ENCODE data around the gene NDUFB2. TPM values are rescaled to one million over a fixed set of nuclear protein-coding genes. Genes with fewer than 3 reads are reported as not detected.

The NDUFB2 gene
- total RNA-seq, 1 experiment from 2014 or later, result 296 TPM

- ATAC-seq (no peak), DNase-seq (no peak)
- Histone ChIP-seq H3K4me3 (ENCODE audit: low read length) (no peak overlapping the region), H3K9me2 (replicated peaks; ENCODE audit: low read length) (no peaks in the 10 kb centered on the region), H3K27ac (ENCODE audit: low read length) (no peak overlapping the region), H3K9me3 (ENCODE audit: low read length) (no peaks in the 10 kb centered on the region), H2AFZ (ENCODE audit: low read length) (no peak overlapping the region), H4K20me1 (ENCODE audit: low read length) (no peaks in the 10 kb centered on the region), H3K27me3 (ENCODE audit: low read length) (no peaks in the 10 kb centered on the region), H3K4me1 (ENCODE audit: insufficient read depth, low read length) (no peaks in the 10 kb centered on the region), H3K36me3 (ENCODE audit: low read depth, low read length) (no peaks in the 10 kb centered on the region), H3K4me2 (ENCODE audit: low read length) (no peak overlapping the region), H3K79me2 (ENCODE audit: low read length) (no peaks in the 10 kb centered on the region), H3F3A (ENCODE audit: low read length, unreplicated experiment) (no peaks in the 10 kb centered on the region), H3K9ac (ENCODE audit: low read length) (no peak overlapping the region)
- intact Hi-C loops (cut with micrococcal nuclease), result no loop called here
- no TSS peak for BruUV-seq (replicated peaks)
- TF ChIP-seq EZH2phosphoT487 (IDR thresholded peaks at IDR 0.05; ENCODE audit: borderline replicate concordance, low read length) (no peak), EZH2 (IDR thresholded peaks at IDR 0.05; ENCODE audit: low read length, unreplicated experiment) (no peak)
- TF ChIP-seq, protein P1, sequence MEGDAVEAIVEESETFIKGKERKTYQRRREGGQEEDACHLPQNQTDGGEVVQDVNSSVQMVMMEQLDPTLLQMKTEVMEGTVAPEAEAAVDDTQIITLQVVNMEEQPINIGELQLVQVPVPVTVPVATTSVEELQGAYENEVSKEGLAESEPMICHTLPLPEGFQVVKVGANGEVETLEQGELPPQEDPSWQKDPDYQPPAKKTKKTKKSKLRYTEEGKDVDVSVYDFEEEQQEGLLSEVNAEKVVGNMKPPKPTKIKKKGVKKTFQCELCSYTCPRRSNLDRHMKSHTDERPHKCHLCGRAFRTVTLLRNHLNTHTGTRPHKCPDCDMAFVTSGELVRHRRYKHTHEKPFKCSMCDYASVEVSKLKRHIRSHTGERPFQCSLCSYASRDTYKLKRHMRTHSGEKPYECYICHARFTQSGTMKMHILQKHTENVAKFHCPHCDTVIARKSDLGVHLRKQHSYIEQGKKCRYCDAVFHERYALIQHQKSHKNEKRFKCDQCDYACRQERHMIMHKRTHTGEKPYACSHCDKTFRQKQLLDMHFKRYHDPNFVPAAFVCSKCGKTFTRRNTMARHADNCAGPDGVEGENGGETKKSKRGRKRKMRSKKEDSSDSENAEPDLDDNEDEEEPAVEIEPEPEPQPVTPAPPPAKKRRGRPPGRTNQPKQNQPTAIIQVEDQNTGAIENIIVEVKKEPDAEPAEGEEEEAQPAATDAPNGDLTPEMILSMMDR (conservative IDR thresholded peaks at IDR 0.05; ENCODE audit: low read depth, low read length), result no peak
- ChIA-PET POLR2A (ENCODE audit: unreplicated experiment) (no interaction called here), CTCF (no interaction called here)
Measured at GRCh38 chr7:140745266-140746058, 49.0 kb downstream of the NDUFB2 start.

DNA sequence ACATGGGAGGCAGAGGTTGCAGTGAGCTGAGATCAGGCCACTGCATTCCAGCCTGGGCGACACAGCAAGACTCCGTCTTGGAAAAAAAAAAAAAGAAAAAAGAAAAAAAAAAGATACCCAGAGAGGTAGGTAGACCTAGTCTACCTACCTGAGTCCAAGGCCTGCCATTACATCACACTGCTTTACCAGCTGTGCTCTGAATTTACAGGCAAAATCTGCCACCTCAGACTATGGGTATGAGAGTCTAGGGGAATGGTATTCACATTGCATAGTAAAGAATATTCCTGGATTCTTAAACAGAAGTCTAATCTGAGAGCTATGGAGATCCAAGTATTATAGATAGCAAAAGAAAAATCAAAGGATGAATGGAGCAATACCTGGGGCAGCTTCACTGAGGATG, 50.2 kb downstream of the NDUFB2 start:
- Histone ChIP-seq H3K27me3 (ENCODE audit: low read length) (no peaks in the 10 kb centered on the region), H3K79me2 (ENCODE audit: low read length) (no peaks in the 10 kb centered on the region), H3K4me3 (ENCODE audit: low read length) (no peak overlapping the region), H3K4me2 (ENCODE audit: low read length) (no peak overlapping the region), H3K4me1 (ENCODE audit: insufficient read depth, low read length) (no peaks in the 10 kb centered on the region), H3K27ac (ENCODE audit: low read length) (no peak overlapping the region), H3F3A (ENCODE audit: low read length, unreplicated experiment) (no peaks in the 10 kb centered on the region), H4K20me1 (ENCODE audit: low read length) (no peaks in the 10 kb centered on the region), H3K36me3 (ENCODE audit: low read depth, low read length) (no peaks in the 10 kb centered on the region), H3K9ac (ENCODE audit: low read length) (no peak overlapping the region), H3K9me2 (replicated peaks; ENCODE audit: low read length) (no peaks in the 10 kb centered on the region), H2AFZ (ENCODE audit: low read length) (no peak overlapping the region), H3K9me3 (ENCODE audit: low read length) (no peaks in the 10 kb centered on the region)
- no TSS peak for BruUV-seq (replicated peaks)
- DNase-seq, result no peak
- no peak for TF ChIP-seq EZH2 (IDR thresholded peaks at IDR 0.05; ENCODE audit: low read length, unreplicated experiment)
- TF ChIP-seq EZH2phosphoT487 (IDR thresholded peaks at IDR 0.05; ENCODE audit: borderline replicate concordance, low read length), result no peak
- TF ChIP-seq, protein P1 (conservative IDR thresholded peaks at IDR 0.05; ENCODE audit: low read depth, low read length), result no peak
- ChIA-PET POLR2A (ENCODE audit: unreplicated experiment) (no interaction called here), CTCF (no interaction called here)
- intact Hi-C loops (cut with micrococcal nuclease), result no loop called here
- no peak for ATAC-seq

DNA sequence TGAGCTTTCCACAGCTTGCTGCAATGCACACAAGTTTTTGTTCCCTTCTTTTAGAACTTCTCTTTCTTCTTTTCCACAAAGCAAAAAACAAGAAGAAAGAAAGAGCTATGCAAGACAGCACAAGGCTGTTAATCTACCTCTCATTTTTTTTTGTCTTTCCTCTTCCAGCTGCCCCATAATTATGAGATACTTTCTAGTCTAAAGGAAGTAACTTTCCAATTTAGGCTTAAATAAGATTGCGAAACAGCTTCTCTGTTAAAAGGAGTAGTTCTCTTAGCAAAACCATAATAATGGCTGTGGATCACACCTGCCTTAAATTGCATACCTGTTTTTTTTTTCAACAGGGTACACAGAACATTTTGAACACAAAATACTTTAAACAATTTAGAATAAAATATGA, 56.0 kb downstream of the NDUFB2 start:
- ATAC-seq (no peak), DNase-seq (no peak)
- no peak overlapping the region for H3K4me2 ChIP-seq (ENCODE audit: low read length)
- H4K20me1 ChIP-seq (ENCODE audit: low read length), result no peaks in the 10 kb centered on the region
- no peak overlapping the region for H3K27ac ChIP-seq (ENCODE audit: low read length)
- H3K4me1 ChIP-seq (ENCODE audit: insufficient read depth, low read length), result no peaks in the 10 kb centered on the region
- no TSS peak for BruUV-seq (replicated peaks)
- ChIA-PET POLR2A (ENCODE audit: unreplicated experiment) (no interaction called here), CTCF (no interaction called here)
- TF ChIP-seq EZH2phosphoT487 (IDR thresholded peaks at IDR 0.05; ENCODE audit: borderline replicate concordance, low read length), result no peak
- TF ChIP-seq EZH2 (IDR thresholded peaks at IDR 0.05; ENCODE audit: low read length, unreplicated experiment), result no peak
- TF ChIP-seq, protein P1 (conservative IDR thresholded peaks at IDR 0.05; ENCODE audit: low read depth, low read length), result no peak
- no peak overlapping the region for H3K4me3 ChIP-seq (ENCODE audit: low read length)
- H2AFZ ChIP-seq (ENCODE audit: low read length), result no peak overlapping the region
- no peaks in the 10 kb centered on the region for H3K79me2 ChIP-seq (ENCODE audit: low read length)
- H3K9me2 ChIP-seq (replicated peaks; ENCODE audit: low read length), result no peaks in the 10 kb centered on the region
- H3F3A ChIP-seq (ENCODE audit: low read length, unreplicated experiment), result no peaks in the 10 kb centered on the region
- no peaks in the 10 kb centered on the region for H3K36me3 ChIP-seq (ENCODE audit: low read depth, low read length)
- H3K9ac ChIP-seq (ENCODE audit: low read length), result no peak overlapping the region
- no peaks in the 10 kb centered on the region for H3K27me3 ChIP-seq (ENCODE audit: low read length)
- intact Hi-C loops (cut with micrococcal nuclease), result no loop called here
- no peaks in the 10 kb centered on the region for H3K9me3 ChIP-seq (ENCODE audit: low read length)
